ENCODE data around the gene CNTNAP4. TPM values are rescaled to one million over a fixed set of nuclear protein-coding genes. Genes with fewer than 3 reads are reported as not detected.

Gene CNTNAP4
- total and polyA plus RNA-seq, 2 of the 8 experiments (the other 6 are each of a cell fraction or from before 2014, with no cell fraction given) = not detected

GRCh38 chr16:76598498-76598897 lies 321.3 kb downstream of the CNTNAP4 start:
- no peak overlapping the region for H3K4ac ChIP-seq (replicated peaks; ENCODE audit: insufficient read length, low read depth, low read length)
- no peak overlapping the region for H3K14ac ChIP-seq (ENCODE audit: insufficient read length)
- H3K9me3 ChIP-seq (ENCODE audit: insufficient read depth in 2 of 2, low read depth in 1 of 2, low read length in 1 of 2) = no peaks in the 10 kb centered on the region
- no peak overlapping the region for H2AFZ ChIP-seq (ENCODE audit: low read length)
- no peak overlapping the region for H2BK5ac ChIP-seq (ENCODE audit: low read depth, low read length)
- H3K23me2 ChIP-seq (ENCODE audit: low read depth, low read length) = no peaks in the 10 kb centered on the region
- H3K79me1 ChIP-seq (ENCODE audit: low read depth, low read length) = no peaks in the 10 kb centered on the region
- H3K36me3 ChIP-seq (ENCODE audit: control insufficient read depth in 2 of 4, insufficient read depth in 4 of 4, low read length in 3 of 4) = no peaks in the 10 kb centered on the region
- H3K18ac ChIP-seq (ENCODE audit: extremely low read depth, low read length) = no peak overlapping the region
- no peak overlapping the region for H4K8ac ChIP-seq (ENCODE audit: extremely low read depth, insufficient read depth, low read length)
- H3K56ac ChIP-seq (replicated peaks; ENCODE audit: insufficient read length, low read depth, low read length) = no peak overlapping the region
- no peak overlapping the region for H2BK20ac ChIP-seq (ENCODE audit: low read length)
- H2BK12ac ChIP-seq (ENCODE audit: low read depth, low read length) = no peak overlapping the region
- ChIA-PET CTCF (ENCODE audit: partially characterized antibody) (interaction anchor here (0.6 kb wide), 1 partner anchor 1201 kb away, joined by 3 read pairs; no protein-coding TSS in a partner anchor), POLR2A (ENCODE audit: partially characterized antibody) (no interaction called here)
- H3K4me1 ChIP-seq (replicated peaks in 1 of 4; ENCODE audit: control insufficient read depth in 3 of 4, insufficient read depth in 4 of 4, low read length in 3 of 4) = no peaks in the 10 kb centered on the region
- no peak overlapping the region for H2BK15ac ChIP-seq (ENCODE audit: low read length)
- 92% methylated on average over 7 of the region's 7 CpGs; no CpG with 5 or more reads in 1 of the 2 experiments for WGBS, 2 experiments (ENCODE audit: extremely low coverage in 1 of 2, insufficient coverage in 1 of 2, insufficient read length in 1 of 2, insufficient replicate concordance in 2 of 2, low coverage in 1 of 2, low lambda C conversion rate in 2 of 2, missing lambda C conversion rate in 1 of 2)
- H3K4me2 ChIP-seq (ENCODE audit: insufficient read depth in 1 of 2, low read depth in 2 of 2, low read length in 2 of 2) = no peak overlapping the region
- no peak overlapping the region for H2AK5ac ChIP-seq (ENCODE audit: low read depth, low read length)
- no peaks in the 10 kb centered on the region for H4K20me1 ChIP-seq (replicated peaks in 1 of 2; ENCODE audit: control insufficient read depth in 1 of 2, insufficient read depth in 2 of 2, low read length in 2 of 2)
- no peak overlapping the region for H2BK120ac ChIP-seq (replicated peaks; ENCODE audit: low read depth, low read length)
- no peak overlapping the region for H3K9ac ChIP-seq (replicated peaks in 1 of 4; ENCODE audit: extremely low read depth in 1 of 4, low read depth in 3 of 4, low read length in 3 of 4)
- H3K23ac ChIP-seq (ENCODE audit: insufficient read length) = no peak overlapping the region
- H3K4me3 ChIP-seq (ENCODE audit: extremely low read depth in 1 of 4, insufficient read depth in 2 of 4, low read depth in 3 of 4, low read length in 4 of 4) = no peak overlapping the region
- DNase-seq (ENCODE audit: low read depth in 1 of 2, low spot score in 2 of 2) (no peak), FAIRE-seq (no peak)
- no peak overlapping the region for H4K5ac ChIP-seq (ENCODE audit: insufficient read length, low read depth, low read length)
- H4K91ac ChIP-seq (replicated peaks; ENCODE audit: insufficient read length, low read length) = no peak overlapping the region
- no peaks in the 10 kb centered on the region for H3K79me2 ChIP-seq (ENCODE audit: control insufficient read depth in 1 of 2, insufficient read depth in 2 of 2, low read length in 2 of 2)
- H3K27ac ChIP-seq (ENCODE audit: low read depth, low read length) = no peak overlapping the region
- no peaks in the 10 kb centered on the region for H3K27me3 ChIP-seq (replicated peaks in 1 of 4; ENCODE audit: control insufficient read depth in 3 of 4, extremely low read depth in 1 of 4, insufficient read depth in 3 of 4, low read length in 3 of 4)
